GM18868 (cell line): Measurements from ENCODE around the gene FMO1.
"Not testable (repeated sequence)": the region's sequence is repeated elsewhere in the genome, so short reads cannot be mapped to it uniquely, and the experiment has no call there.

Experiments
- ATAC-seq: cut with Tn5 transposase; IDR thresholded peaks from one replicate; pipeline ENCODE4 v1.9.1; 2021; ENCODE audit warnings: mild to moderate bottlenecking, moderate library complexity; ENCODE audit not compliant: unreplicated experiment

The FMO1 gene

DNA sequence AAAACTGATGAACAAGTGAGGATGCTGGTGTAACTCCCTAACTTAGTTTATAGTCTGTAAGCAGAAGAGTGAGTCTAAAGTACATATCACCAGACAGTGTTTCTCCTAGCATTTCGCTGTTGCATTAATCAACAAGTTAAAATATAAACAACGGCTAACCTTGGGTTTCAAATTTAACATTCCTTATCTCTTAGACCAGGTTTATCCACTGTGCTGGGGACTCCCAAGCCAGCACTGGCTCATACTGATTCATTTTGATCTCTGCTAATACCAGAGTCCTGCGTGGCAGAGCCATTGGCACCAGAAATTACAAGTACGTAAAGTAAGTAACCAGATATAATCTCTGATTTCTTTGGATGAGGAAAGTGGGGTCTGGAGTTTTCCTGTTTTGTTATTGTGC, at the start of gene FMO1:
Gene FMO1, plus strand, starts transcription at position 193 of the 400 bp plus-strand sequence. CDS start 9,594 bp downstream, outside the sequence.
- no peak for ATAC-seq

- no peak for ATAC-seq
Observed at GRCh38 chr1:171204296-171204695, 44.0 kb upstream of the FMO1 start.

- ATAC-seq = no peak
Observed at GRCh38 chr1:171206204-171206977, 41.9 kb upstream of the FMO1 start.

- ATAC-seq = no peak
Observed at GRCh38 chr1:171206978-171207355, 41.3 kb upstream of the FMO1 start.

GRCh38 chr1:171207377-171207776, 40.9 kb upstream of the FMO1 start:
- no peak for ATAC-seq

- ATAC-seq = no peak
Observed at GRCh38 chr1:171210355-171210754, 37.9 kb upstream of the FMO1 start.

DNA sequence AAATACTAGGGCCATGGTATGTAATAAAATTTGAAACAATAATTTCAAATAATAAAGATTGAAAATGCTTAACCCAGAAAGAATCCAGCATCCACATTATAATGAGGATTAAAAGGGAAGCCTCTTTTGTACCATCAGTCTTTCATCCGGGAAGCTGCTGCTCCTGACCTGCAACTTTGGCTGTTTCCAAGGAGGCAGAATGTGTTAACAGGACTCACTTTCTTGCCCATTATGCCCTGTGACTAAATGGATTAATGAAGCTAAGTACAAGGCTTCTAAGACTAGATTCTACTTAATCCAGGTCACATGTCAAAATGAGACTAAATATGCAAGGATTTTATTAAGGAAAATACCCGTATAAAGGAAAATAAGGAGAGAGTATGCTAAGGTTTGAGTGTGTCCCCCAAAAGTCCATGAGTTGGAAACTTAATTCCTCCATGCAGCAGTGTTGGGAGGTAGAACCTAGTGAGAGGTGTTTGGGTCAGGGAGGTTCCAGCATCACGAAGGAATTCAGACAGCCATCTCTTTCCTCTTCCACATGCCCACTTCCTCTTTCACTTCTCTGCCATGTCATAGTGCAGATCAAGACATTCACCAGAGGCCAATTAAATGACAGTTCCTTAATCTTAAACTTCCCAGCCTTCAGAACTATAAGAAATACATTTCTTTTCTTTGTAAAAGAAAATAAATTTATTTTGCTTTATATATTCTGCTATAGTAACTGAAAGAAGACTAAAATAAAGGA, 35.5 kb upstream of the FMO1 start:
- peak; percentile 52 for ATAC-seq

- no peak for ATAC-seq
Observed at GRCh38 chr1:171213559-171214454, 34.5 kb upstream of the FMO1 start.

- ATAC-seq = no peak
Observed at GRCh38 chr1:171217658-171218443, 30.4 kb upstream of the FMO1 start.

DNA sequence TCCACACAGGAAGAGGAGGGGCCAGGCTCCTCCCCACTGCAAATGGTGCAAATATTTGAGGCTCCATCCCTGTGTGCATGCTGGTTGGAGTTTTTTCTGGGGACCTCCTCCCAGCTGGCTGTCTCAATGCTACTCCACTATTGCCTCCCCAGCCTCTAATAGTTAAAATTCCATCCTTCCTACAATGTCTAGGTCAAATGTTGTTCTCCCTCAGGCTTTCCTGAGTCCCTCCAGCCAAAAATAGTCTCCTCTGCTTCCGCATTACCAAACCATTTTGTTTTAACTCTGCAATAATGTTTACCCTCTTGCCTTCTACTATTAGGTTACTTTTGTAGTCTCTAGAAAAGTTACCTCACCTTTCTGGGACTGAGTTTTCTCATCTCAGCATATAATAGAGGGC, 29.6 kb upstream of the FMO1 start:
- ATAC-seq = no peak

- no peak for ATAC-seq
Observed at GRCh38 chr1:171219346-171220080, 28.8 kb upstream of the FMO1 start.

DNA sequence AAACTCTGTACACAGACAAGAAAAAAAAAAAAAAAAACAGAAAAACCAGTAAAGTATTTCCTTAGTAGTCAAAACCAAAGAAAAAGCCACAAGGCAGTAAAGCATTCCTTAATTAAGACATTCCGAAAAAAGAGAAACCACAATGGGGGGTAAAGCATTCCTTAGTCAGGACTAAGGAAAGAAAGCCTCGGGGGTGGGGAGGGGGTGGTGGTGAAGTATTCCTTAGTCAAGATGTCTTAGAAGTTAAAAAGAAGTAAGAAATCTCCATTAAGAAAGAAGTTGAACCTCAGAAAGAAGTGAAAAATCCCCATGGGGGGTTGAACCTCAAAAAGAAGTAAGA, 28.2 kb upstream of the FMO1 start:
- no peak for ATAC-seq

DNA sequence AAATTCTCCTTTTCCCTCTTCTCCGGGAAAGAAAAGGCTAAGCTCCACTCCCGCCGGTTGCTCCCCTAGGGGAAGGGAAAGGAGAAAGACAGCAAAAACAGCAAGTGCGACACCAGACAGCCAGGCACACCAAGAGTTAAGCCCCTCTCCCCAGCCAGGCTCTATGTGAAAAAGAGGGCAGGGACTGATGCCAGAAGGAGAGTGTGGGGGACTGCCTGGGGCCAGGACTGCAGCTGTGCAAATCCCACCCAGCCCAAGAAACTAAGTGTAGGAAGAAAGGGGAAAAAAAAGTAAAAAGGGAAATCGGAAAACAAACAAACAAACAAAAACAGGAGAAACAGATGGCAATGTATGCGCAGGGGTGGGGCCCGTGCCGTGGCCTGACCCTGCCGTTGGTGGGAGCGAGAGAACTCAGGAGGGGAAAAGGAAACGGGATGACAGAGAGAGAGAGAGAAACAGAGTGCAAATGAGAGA, 27.7 kb upstream of the FMO1 start:
- no peak for ATAC-seq

- no peak for ATAC-seq
Observed at GRCh38 chr1:171221665-171222591, 26.4 kb upstream of the FMO1 start.

DNA sequence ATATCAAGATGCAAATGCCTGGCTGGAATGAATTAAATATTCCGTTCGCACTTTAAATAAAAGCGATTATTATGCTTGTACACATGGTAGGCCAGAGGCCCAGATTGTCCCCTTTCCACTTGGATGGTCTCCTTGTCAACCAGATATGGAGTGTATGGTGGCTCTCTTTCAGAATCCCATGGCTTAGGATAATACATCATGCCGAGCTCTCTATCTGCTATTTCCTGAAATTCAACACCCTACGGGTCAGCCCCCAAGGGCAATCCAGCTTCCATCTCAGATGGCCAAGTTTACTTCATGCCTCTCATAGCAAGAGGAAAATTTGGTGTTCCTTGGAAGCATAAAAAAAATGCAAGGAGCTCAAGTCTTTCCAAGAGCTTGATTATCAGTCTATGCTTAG, 25.4 kb upstream of the FMO1 start:
- ATAC-seq = no peak

DNA sequence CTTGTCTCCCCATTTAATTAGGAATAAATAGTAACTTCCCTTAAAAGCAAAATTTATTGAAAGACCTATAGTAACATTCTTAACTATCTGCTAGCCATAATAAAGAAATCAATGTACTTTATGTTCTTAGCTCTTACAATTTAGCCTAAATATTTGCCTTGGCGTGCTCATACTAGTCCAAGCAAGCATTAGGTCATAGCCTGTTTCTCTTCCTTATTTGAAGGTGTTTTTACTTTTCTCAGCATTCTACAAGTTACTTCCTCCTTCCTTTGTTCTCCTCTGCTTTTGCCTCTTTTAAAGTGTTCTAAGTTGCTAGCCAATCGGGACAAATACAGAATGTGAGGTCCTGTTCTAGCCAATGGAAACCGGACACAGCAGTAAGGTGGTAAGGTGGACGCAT, 24.0 kb upstream of the FMO1 start:
- not testable (repeated sequence) for ATAC-seq

DNA sequence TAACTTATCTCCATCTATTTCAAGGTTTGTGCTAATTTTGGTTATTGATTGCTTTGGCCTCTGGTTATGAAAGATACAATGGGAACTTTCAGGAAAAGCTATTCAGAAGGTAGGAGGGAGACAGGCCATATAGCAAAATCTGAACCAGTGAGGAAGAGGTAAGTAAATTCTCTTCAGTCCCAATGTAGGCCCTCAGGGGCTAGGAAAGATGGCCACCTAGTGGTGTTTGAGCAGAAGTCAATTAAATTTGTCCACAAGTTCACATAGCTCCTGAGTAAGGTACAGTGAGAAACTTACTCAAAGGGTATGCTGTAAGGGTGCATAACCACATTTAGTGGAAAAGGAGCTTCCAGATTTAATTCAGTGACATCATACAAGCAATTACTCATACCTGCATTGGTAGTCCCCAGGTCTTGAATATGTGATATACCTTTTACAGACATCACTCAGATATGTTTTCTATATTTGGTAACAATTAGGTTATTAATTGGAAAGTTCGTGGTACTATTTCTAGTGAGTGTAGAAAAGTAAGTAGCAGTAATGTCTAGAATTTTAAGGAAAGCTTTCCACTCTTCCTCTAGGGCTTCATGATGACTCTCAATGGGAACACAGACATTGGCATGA, 21.4 kb upstream of the FMO1 start:
- peak; percentile 97 for ATAC-seq

DNA sequence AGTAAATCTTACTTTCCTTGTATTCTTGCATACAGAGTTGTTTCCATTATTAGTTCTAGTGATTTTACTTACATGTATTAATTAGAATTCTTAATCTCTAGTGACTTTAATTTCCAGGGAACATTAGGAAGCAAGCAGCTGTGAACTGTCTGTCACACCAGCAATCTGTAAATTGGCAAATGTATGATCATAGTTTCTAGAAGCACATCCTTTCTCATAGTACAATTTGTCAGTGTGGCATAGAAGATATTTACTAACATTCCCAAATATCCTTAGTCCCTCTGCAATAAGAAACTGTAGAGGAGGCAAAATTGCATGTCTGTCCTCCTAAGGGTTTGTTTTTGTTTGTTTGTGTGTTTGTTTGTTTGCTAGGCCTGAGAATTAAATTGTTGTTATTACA, 17.0 kb upstream of the FMO1 start:
- ATAC-seq = no peak
